HG03066 (cell line): ENCODE measurements around the gene LAIR1.
"Not testable (repeated sequence)": the region's sequence is repeated elsewhere in the genome, so short reads cannot be mapped to it uniquely, and the experiment has no call there.

Experiments used
- ATAC-seq: cut with Tn5 transposase; IDR thresholded peaks from one replicate; pipeline ENCODE4 v1.9.1; 2021; ENCODE audit warnings: low read depth; ENCODE audit not compliant: unreplicated experiment

Gene LAIR1

DNA sequence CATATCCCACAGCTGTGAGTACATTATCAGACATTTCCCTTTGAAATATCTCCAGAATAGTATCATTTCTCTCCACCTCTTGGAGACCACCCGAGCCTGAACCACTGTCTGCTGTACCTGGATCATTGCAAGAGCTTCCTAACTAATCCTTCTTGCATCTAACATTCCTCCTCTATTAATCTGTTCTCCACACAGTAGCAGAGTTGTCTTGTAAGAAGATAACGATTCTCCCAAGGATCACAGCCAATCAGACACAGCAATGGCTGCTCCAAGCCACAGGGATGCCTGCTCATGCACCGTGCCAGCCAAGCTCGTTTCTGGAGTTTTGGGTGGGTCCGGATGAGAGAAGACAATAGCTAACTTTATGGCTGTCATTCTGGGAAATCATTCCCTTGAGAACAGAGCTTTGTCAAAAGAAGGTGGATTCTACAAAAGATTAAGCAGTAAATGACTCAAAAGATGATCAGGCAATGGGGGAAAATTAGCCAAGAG lies 14.5 kb upstream of the LAIR1 start:
- no peak for ATAC-seq

DNA sequence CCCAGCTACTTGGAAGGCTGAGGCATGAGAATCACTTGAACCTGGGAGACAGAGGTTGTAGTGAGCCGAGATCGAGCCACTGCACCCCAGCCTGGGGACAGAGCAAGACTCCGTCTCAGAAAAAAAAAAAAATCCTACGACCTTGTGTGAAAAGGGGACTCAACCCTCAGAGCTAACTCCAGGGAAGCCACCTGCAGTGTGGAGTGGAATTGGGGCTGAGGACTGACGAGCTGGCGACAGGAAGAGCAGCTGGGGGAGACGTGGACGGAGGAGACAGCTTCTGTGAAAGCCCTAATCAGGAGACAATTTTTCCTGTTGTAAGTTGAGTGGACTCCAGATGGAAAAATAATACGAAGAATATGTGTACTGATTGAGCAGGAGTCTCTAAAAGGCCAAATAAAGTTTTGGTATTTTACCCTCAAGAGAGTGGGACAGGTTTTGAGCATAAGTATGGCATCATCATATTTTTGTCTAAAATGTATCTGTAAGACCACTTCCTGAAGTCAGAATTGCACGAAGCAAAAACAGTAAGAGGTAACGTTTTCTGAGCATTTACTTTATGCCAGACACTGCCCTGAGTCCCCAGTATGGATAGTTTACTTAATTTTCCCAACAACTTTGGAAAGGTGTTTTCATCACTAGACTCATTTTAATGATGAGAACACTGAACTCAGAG lies 12.0 kb upstream of the LAIR1 start:
- no peak for ATAC-seq

DNA sequence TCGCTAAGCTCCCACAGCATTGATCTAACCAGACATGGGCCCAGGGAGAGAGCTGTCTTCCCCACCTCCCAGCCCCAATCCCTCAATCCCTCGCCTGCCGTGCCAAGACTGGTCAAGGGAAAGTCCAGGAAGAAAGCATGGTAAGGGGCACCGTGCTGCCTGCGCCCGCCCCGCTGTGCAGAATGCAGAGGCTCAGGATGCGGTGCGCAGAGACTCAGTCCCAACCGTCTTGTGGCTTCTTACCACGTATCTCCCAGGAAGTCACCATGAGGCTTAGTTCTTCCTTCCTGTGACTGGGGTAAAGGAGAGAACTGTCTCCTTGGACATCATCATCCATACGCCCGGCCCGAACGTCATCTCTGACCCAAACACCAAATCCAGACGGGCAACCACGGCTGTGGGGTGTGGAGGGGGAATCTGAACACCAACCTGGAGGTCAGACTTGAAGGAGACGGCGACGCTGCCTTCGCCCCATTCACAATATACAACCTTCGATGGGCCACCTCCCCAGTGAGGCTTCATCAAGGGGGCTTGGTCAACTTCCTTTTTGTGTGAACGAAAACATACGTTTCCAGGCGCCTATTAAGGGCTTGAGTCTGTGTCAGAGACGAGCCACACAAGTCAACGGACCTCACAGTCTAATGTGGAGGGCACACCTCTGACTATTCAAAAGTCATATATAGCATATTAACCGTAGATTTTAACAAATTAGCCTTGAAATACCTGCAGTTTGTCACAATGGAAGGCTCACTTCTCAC lies 10.6 kb upstream of the LAIR1 start:
- ATAC-seq = not testable (repeated sequence)

DNA sequence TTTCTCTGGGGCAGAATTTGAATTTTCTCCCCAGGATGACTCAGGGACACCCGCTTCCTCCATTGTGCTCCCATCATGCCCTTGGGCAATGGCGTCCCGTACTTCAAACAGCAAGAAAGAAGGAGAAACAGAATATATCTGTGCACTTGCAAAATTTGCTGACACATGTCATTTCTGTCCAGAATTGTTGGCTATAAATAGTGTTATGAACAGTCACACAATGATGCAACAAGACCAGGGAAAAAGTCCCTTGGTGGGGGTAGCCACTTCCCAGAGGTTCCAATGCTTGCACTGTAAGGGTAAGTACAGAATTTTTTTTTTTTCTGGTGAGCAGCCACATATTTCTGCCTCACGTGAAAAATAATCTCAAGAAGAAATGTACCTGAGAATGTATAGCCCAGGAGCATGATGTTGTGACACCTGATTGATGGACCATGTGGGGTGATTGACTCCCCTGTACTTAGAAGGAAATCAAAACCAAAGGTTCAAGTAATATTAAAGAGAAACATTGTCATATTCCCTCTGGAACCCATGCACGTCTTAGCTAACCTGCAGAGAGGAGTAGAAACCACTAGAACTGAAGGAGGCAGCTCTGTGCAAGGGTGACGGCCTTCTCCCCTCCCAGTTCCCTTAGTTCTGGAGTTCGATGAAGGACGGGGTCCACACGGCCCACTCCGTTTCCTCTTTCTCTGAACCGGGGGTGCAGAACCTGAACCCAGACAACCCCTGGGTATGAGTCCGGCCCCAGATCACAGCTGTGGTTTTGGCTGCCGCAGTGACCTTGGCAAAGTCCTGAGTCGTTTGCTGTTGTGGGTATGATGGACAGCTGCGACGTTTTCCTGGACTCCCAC lies 9.3 kb upstream of the LAIR1 start:
- no peak for ATAC-seq

DNA sequence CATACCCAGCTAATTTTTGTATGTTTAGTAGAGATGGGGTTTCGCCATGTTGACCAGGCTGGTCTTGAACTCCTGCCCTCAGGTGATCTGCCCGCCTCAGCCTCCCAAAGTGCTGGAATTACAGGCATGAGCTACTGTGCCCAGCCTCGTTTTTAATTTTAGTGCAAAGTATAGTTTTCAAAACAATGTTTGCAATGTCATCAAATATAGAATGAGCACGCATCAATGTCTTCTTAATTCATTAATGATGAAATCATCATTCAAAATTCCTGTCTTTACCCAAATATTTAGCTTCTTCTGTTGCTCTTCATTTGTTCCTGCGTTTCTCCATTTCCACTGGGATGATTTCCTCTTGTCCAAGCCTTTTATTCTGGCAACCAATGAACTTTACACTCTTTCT lies 6.7 kb upstream of the LAIR1 start:
- ATAC-seq = not testable (repeated sequence)

DNA sequence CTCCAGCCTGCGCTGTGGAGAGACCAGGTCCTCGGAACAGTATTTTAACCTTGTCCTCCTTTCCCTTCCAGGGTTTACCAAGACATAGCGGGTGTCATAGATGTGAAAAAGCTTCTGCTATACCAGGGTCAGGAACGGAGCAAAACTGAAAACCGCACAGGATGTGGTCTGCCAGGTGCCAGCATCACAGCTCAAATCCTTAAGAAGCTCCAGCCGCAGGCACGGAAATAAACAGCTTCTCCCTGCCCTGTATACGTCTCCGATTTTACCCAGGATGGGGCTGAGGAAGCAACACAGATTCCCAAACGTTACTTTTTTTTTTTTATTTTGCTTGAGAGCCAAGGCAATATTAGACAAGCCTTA lies 5.7 kb upstream of the LAIR1 start:
- not testable (repeated sequence) for ATAC-seq

DNA sequence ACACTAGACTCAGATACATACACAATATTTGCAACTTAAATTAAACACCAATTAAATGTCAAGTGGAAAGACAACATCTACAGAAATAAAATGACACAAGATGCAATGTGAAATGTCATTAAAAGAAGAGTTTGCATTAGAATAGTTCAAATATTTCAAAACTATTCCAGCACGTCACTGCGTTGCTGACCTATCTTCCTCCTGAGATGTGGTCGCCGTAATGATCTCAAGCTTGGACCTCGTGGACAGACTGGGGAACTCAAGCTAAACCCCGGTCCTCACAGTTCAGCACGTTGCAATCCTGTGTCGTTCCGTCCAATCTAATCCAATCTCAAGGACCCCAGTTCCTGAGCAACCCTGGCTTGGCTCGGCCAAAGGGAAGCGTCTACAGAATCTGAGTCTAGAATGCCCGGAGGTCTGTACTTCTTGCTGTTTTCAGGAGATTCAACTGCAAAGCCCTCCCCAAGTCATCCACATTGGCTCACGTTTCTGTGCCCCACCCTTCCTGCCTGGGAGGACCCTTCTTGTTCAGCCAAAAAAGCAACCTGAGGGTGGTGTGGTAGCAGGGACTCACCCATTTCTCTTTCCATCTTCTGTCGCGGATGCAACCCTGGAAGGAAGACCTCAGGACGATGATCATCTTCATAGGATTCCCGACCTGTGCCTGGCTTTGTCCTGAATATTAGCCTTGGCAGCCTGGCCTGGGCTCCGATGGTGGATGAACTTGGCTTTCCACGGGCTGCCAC lies 5.1 kb upstream of the LAIR1 start:
- ATAC-seq = not testable (repeated sequence)

DNA sequence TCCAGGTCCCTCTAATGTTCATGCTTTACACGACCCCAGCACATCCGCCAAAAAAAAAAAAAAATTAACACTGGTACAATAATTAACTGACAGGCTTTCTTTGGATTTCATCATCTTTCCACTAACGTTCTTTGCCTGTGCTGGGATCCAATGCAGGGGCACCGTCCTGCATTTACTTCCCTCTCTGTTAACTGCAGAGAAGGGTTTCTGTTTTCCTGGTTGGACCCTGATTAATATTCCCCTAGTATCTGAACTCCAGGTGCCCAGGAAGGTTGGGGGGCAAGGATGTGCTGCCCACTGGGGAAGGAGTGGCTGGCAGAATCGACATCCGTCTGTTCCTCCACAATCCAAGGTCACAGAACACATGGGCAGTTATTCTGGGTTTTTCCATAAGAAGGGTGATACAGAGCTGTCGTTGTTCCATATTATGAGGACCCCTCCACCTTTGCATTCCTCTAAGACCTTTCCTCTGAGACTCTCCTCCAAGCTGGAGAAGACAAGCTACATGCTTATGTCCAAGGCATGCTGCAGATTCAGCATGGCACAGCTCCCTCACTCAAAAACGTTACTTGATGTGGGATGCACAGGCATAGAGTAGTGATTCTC lies 4.5 kb upstream of the LAIR1 start:
- ATAC-seq = no peak

DNA sequence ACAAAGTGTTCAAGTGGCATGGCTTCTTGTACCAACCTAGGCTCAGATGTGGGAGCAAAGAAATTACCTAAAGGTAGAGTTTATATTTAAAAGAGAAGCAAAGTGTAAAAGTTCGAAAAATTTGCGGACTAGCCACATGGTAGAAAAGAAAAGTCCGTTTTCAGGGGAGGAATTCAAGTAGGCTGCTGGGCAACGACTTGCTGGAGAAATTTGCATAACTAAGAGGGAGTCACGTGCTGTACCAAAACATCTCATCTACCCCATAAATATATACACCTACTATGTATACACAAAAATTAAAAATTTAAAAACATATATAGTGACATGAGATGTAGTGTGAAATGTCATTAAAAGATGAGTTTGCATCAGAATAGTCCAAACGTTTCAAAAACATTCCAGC lies 2.1 kb upstream of the LAIR1 start:
- no peak for ATAC-seq

DNA sequence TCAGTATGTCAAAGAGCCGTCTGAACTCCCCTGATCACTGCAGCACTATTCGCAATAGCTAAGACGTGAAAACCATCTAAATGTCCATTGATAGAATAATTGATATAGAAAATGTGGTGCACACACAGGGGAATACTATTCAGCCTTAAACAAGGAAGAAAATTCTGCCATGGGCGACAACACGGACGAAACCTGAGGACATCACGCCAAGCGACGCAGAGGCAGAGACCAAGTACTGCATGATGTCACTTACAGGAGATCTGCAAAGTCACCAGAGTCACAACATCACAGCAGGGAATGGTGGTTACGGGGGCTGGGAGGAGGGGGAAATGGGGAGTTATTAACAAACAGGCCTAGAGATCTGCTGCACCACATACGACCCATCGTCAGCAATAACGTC lies 1.1 kb upstream of the LAIR1 start:
- not testable (repeated sequence) for ATAC-seq

DNA sequence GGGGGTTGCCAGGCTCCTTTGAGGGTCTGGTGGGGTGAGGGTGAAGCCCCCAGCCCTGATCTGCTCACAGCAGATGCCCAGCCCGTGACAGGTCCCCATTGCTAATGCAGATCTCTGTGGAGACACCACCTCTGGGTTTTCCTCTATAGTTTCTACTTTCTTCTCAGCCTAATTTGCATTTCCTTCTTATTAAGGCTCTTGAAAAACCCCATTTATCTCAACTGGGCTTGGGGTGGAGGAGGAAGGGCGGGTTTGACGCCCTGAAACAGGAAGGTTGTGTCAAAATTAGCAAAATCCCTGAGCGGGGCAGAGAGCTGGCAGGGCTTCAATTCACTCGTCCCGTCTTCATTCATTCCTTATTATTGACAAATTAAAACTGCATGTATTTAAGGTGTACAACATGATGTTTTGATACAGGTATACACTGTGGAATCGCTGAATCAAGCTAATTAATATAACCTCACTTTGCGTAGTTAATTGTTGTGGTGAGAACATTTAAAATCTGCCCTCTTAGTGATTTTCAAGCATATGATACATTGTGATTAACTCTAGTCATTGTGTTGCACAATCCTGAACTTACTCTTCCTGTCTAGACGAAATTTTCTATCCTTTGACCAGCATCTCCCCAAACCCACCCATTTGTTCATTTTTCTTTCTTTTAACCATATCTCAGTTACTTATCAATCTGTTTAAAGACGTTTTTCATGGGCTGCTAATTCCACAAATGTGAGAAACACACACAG lies 2.9 kb downstream of the LAIR1 start:
- ATAC-seq = not testable (repeated sequence)

DNA sequence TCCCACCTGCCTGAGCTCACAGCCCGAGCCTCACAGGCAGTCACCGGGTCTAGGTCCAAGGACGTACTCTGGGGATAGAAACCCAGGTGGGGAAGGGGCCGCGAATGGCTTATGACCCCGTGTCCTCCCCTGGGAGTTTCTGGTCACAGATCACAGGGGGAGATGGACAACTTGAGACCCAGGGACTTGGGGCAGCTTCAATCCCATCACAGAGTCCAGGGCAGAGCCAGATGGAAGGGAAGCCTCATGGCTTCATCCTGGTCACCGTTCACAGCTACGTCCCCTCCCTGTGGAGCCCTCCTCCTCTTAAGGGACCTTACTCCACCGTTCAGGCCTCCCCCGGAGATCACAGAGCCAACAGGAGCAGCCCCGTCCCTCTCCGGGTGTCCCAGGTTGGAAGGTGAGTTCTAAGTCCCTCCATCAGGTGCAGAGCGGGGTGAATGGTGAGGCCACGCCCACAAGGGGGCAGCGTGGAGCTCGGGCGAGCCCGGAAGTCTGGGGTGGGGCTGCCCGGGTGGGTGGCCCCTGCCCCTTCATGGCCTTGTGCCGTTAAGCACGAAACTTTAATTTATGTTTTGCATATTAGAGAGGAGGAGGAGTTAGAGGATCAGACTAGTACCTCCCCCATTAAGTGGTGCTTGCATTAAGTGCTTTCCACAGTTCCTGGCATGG lies 5.4 kb downstream of the LAIR1 start:
- ATAC-seq = not testable (repeated sequence)

DNA sequence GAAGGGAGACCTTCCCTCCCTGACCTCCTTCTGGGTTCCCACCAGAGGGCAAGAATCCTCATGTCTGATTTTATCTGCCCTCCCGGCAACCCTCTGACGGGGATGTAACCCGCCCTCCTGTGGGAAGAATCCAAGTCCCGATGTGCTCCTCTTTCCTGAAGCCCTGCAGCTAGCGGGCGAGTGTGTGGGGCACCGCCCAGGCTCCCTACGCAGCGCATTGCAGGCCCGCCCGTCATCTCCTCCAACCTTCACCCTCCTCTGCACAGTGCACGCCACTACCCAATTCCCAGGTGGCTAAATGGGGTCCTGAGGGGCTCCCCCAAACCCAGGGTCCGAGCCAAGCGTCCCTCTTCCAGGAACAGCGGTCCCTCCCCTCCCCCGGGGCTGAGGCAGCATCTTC lies 7.3 kb downstream of the LAIR1 start:
- no peak for ATAC-seq

DNA sequence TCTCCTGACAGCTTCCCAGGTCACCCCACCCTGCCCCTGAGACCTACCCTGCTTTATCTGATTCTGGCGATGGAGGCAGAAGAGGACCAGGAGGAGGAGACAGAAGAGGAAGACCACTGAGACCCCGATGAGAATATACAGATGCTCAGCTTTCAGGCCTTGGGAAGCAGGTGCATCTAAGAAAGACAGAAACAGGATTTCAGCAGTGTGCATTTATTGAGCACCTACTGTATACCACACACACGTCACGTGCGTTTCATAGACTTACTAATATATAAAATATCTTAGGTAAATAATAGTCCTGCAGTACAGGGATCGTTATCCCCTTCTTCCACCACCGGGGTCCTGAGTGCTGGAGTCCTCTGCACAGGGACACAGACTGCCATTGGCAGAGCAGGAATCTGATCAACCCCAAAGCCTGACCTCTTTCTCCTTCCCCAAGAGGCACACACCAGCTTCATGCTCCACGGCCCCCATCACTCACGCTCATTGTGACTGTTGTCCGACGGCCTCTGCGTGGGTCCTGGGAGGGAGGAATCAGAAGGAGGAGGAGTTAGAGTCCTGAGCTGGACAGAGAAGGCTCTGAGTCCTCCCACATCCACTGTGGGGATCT lies 8.2 kb downstream of the LAIR1 start:
- ATAC-seq = no peak

DNA sequence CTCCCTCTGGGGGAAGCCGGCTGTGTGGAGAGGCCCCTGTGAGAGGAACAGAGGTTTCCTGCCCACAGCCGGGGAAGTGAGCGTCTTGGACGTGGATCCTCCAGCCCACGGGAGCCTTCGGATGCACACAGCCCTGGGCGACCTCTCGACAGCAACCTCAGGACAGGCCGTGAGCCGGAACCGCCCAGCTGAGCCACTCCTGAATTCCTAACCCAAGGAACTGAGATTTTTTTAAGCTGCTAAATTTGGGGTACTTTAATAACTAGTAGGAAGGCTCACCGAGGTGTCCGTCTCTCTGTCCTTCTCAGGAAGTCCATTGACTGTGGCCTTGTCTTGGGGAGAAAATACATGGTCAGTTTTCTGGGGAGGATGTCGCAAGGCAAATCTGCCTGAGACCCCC lies 9.1 kb downstream of the LAIR1 start:
- ATAC-seq = no peak

DNA sequence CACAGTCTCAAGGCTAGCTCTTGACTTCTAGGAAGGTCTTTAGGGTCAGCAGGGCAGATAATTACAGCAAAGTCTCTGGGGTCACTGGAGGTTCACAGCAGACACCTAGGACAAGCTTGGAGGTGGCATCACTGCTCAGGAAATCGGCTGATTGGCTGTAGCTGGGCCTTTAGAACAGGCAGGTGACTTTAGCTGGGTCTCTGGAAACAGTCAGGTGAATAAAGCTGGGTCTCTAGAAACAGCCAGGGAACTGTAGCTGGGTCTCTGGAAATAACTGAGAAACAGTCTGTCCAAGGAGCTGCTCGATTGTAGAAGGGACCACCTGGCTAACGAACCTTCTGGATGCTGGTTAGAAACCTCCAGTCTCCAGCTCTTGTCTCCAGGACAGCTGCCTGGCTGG lies 10.0 kb downstream of the LAIR1 start:
- ATAC-seq = no peak

DNA sequence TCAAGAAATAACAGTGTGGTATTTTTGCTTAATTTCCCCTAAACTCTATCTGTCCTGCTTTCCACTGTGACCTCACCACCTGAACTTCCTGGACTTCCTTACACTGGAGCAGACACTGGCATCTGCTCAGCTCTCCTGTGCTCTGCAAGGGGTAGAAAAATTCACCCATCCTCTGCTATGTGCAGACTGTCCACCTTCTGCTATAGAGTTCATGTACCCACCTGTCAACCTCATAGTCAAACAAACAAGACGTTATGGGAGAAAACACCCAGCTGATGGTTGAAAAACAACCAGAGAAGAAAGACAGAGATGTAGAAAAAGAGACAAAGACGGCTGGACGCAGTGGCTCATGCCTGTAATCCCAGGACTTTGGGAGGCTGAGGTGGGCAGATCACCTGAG lies 12.2 kb downstream of the LAIR1 start:
- ATAC-seq = no peak

DNA sequence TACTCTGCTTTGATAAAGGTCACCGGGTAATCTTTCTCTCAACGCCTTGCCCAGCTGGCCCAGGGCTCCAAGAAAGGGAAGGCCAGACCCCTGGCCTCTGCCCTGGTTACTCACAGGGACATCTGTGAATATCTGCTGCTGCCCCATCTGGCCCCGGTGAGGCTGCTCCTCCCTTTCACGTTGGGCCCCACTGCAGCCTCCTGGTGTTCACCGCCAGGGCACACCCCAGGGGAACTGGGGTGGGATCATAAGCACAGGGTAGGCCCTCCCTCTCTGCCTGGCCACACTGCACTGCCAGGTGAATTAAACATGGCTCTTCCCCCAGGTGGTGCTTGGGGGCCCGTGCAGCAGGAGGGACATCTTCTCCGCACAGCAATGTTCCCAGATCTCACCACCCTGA lies 12.7 kb downstream of the LAIR1 start:
- no peak for ATAC-seq

DNA sequence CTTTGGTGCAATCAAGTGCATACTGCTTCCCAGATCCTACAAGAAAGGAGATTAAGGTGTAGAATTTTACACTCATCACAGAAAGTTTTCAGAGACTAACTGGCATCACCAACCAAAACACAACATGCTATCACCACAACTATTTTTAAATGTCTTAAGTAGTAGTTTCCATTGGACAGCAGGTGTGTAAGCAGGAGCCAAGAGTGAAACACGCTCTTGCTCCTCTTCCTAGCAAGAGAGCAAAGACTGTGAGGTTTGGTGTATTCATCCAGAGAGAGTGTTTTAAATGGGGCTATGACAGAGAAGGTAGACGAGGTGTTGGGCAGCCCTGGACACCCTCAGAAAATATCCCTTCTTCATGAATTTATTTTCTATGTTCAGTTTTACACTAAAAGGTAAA lies 13.3 kb downstream of the LAIR1 start:
- no peak for ATAC-seq
